IMR-90 (cell line): ENCODE results near the gene KDM6B. TPM values are rescaled to one million over a fixed set of nuclear protein-coding genes. Genes with fewer than 3 reads are reported as not detected.

ENCODE experiments used
- CEBPB ChIP-seq: IDR thresholded peaks from 2 replicates; pipeline ENCODE4 v1.6.1; 2012; ENCODE audit warnings: low read depth, low read length, improper control_type of control experiment
- CHD1 ChIP-seq: IDR thresholded peaks from 2 replicates; pipeline ENCODE4 v1.6.1; 2012; ENCODE audit warnings: low read depth, low read length, improper control_type of control experiment
- RCOR1 ChIP-seq: IDR thresholded peaks from 2 replicates; pipeline ENCODE4 v1.6.1; 2012; ENCODE audit warnings: mild to moderate bottlenecking, low read length, improper control_type of control experiment; ENCODE audit not compliant: insufficient replicate concordance
- polyA plus RNA-seq, 3 experiments: library from polyadenylated mRNA; depleted of rRNA; stranded (reverse); fragments of >200 nt; gene quantifications; 2 replicates each; pipeline ENCODE4 v1.2.3, GENCODE V29; 2012; ENCODE audit warnings: low replicate concordance in 1 of 3
- total RNA-seq: library from RNA; depleted of rRNA; stranded (reverse); fragments of >200 nt; gene quantifications from 2 replicates; pipeline ENCODE4 v1.2.3, GENCODE V29; 2012

The KDM6B gene
- total and polyA plus RNA-seq, 2 of the 4 experiments (the other 2 are of a cell fraction), result 0.72 to 3.5 TPM

- no peak for TF ChIP-seq CEBPB
- peak; percentile 31; the same call in 1 of the 2 replicates for TF ChIP-seq CHD1
- no peak for TF ChIP-seq RCOR1
Measured at GRCh38 chr17:7835814-7836595, 2.0 kb downstream of the KDM6B start (continued).
